NCI-H82 (cell line): ENCODE measurements around the gene FATE1.
A peak's percentile ranks its signal among the peaks of the same experiment; 100 is the strongest.

Experiments used
- DNase-seq: peaks from one replicate; lab custom pipeline; 2025; lab: John Stamatoyannopoulos, UW

Gene FATE1

DNA sequence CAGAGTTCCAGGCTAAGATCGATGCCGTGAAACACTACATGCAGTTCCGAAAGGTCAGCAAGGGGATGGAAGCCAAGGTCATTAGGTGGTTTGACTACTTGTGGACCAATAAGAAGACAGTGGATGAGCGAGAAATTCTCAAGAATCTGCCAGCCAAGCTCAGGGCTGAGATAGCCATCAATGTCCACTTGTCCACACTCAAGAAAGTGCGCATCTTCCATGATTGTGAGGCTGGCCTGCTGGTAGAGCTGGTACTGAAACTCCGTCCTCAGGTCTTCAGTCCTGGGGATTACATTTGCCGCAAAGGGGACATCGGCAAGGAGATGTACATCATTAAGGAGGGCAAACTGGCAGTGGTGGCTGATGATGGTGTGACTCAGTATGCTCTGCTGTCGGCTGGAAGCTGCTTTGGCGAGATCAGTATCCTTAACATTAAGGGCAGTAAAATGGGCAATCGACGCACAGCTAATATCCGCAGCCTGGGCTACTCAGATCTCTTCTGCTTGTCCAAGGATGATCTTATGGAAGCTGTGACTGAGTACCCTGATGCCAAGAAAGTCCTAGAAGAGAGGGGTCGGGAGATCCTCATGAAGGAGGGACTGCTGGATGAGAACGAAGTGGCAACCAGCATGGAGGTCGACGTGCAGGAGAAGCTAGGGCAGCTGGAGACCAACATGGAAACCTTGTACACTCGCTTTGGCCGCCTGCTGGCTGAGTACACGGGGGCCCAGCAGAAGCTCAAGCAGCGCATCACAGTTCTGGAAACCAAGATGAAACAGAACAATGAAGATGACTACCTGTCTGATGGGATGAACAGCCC is 28.0 kb downstream of the FATE1 start:
- DNase-seq, result no peak

DNA sequence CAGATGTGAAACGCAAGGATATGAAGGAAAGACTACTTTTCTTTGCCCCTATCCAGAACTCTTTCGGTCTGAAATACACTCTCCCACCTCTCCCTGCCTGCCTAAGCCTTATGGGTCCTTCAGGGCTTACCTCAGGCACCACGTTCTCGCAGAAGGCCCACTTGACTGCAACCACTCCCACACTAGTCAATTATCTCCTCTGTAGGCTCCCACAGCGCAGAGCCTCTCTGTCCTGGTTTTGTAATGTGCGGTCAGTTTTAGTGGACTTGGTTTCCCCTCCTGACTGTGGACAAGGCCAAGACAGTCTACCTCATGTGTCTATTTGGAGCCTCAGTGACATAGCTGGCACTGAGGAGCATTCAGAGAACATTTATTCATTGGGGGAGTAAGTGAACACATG is 29.8 kb downstream of the FATE1 start:
- no peak for DNase-seq

DNA sequence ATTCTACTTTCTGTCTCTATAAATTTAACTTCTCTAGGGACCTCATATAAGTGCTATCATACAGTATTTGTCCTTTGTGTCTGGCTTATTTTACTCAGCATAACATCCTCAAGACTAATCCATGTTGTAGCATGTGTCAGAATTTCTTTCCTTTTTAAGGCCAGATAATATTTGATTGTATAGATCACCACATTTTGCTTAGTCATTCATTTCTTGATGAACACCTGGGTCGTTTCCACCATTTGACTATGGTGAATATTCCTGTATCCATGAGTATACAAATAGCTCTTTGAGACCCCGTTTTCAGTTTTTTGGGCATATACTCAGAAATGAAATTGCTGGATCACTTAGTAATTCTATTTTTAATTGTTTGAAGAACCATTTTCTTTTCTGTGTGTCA is 30.7 kb downstream of the FATE1 start:
- DNase-seq, result no peak

DNA sequence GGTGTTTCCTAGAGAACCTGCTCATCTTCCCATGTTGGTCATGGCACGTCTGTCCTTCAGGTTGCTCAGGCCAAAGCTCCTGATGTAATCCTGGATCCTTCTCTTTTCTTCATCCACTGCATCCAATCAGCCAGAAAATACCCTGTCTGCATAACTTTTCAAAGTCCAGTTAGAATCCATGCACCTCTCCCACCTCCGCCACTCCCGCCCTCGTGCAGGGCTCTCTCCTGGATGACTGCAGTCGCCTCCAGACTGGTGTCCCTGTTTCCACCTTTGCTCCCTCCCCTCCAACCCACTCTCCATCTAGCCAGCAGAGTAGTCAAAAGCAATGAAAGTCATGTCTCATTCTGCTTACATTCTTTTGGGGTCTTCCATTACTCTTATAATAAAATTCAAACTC is 34.7 kb downstream of the FATE1 start:
- no peak for DNase-seq

DNA sequence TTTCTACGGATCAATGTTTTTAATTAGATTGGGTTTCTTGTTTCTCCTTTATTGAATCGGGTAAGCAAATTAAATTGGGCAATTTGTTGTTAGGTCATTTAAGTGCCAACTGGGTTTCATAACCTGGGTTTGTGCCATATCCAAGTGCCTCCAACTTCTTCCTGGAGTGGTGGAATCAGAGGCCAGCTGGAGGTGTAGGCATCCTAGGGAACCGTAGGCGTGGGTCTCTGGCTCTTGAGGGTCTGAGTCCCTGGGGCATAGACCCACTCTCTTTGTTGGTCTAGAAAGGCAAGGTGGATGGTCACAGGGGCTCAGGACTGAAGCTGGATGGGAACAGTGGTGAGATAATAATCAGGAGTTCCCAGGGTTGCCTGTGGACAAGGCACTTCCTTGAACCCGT is 37.0 kb downstream of the FATE1 start:
- no peak for DNase-seq

- DNase-seq, result peak; percentile 76
Measured at GRCh38 chrX:151753313-151754046, 37.6 kb downstream of the FATE1 start.

GRCh38 chrX:151754047-151754429 is 38.2 kb downstream of the FATE1 start:
- peak; percentile 4 for DNase-seq

GRCh38 chrX:151754641-151755215 is 38.9 kb downstream of the FATE1 start:
- no peak for DNase-seq

- DNase-seq, result no peak
Measured at GRCh38 chrX:151759041-151759708, 43.3 kb downstream of the FATE1 start.

DNA sequence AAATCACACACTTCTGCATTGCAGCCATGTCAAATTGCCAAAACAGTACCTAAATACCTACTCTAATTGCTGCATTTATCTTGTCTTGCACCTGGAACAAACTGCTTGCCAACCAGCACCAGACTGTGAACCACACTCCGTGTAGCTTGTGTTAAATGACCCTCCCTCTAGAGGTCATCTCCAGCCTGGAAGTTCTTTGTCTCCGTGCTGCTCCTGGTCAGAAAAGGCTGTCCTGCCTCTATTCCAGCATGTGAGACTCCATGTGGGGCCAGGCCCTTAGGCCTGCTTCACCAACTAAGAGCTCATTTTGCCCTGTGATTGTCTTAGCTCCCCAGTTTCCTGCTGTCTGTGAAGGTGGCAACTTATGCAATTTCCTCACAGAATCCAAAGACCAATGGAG is 47.0 kb downstream of the FATE1 start:
- no peak for DNase-seq

GRCh38 chrX:151763711-151764110 is 47.9 kb downstream of the FATE1 start:
- DNase-seq, result no peak

- no peak for DNase-seq
Measured at GRCh38 chrX:151765026-151765425, 49.2 kb downstream of the FATE1 start.

GRCh38 chrX:151771726-151772125 is 55.9 kb downstream of the FATE1 start:
- DNase-seq, result no peak
